HG02763 (cell line): ENCODE data around the gene GYS2.
"Not testable (repeated sequence)": the region's sequence is repeated elsewhere in the genome, so short reads cannot be mapped to it uniquely, and the experiment has no call there.

Experiments used
- ATAC-seq: cut with Tn5 transposase; IDR thresholded peaks from one replicate; pipeline ENCODE4 v1.9.1; 2021; ENCODE audit warnings: mild to moderate bottlenecking, moderate library complexity; ENCODE audit not compliant: unreplicated experiment

Gene GYS2

GRCh38 chr12:21604245-21605101, at the start of gene GYS2:
Gene GYS2 (minus strand): TSS chr12:21604847. CDS start chr12:21604592, 255 bp downstream.
- ATAC-seq, result no peak

- no peak for ATAC-seq
These were observed 47.2 kb upstream of the GYS2 start for GRCh38 chr12:21651821-21652220.

GRCh38 chr12:21650997-21651396, 46.4 kb upstream of the GYS2 start:
- no peak for ATAC-seq

- no peak for ATAC-seq
These were observed 44.4 kb upstream of the GYS2 start for GRCh38 chr12:21649034-21649433.

- ATAC-seq, result no peak
These were observed 43.7 kb upstream of the GYS2 start for GRCh38 chr12:21648378-21648777.

- ATAC-seq, result no peak
These were observed 42.5 kb upstream of the GYS2 start for GRCh38 chr12:21647179-21647578.

GRCh38 chr12:21645041-21645500, 40.4 kb upstream of the GYS2 start:
- ATAC-seq, result not testable (repeated sequence)

GRCh38 chr12:21644516-21644915, 39.9 kb upstream of the GYS2 start:
- ATAC-seq, result no peak

- no peak for ATAC-seq
These were observed 39.1 kb upstream of the GYS2 start for GRCh38 chr12:21643758-21644157.

GRCh38 chr12:21642707-21643389, 38.2 kb upstream of the GYS2 start:
- ATAC-seq, result no peak

GRCh38 chr12:21638054-21638891, 33.6 kb upstream of the GYS2 start:
- ATAC-seq, result no peak

- ATAC-seq, result no peak
These were observed 29.6 kb upstream of the GYS2 start for GRCh38 chr12:21634245-21634644.

- ATAC-seq, result no peak
These were observed 26.7 kb upstream of the GYS2 start for GRCh38 chr12:21631367-21631766.

GRCh38 chr12:21627924-21628323, 23.3 kb upstream of the GYS2 start:
- no peak for ATAC-seq

- ATAC-seq, result no peak
These were observed 13.9 kb upstream of the GYS2 start for GRCh38 chr12:21618566-21618965.

- no peak for ATAC-seq
These were observed 12.4 kb upstream of the GYS2 start for GRCh38 chr12:21617030-21617429.

- ATAC-seq, result no peak
These were observed 10.8 kb upstream of the GYS2 start for GRCh38 chr12:21615431-21615830.

GRCh38 chr12:21614506-21614905, 9.9 kb upstream of the GYS2 start:
- ATAC-seq, result no peak

GRCh38 chr12:21613931-21614330, 9.3 kb upstream of the GYS2 start:
- no peak for ATAC-seq

GRCh38 chr12:21608196-21608595, 3.5 kb upstream of the GYS2 start:
- no peak for ATAC-seq

- no peak for ATAC-seq
These were observed 3.1 kb upstream of the GYS2 start for GRCh38 chr12:21607701-21608100.
